H1 (cell line): ENCODE results near the gene RAB11FIP3. TPM values are rescaled to one million over a fixed set of nuclear protein-coding genes. Genes with fewer than 3 reads are reported as not detected.

ENCODE experiments used
- CTCF ChIA-PET: fragments of 300-600 bp; sonication (Branson Sonifier 250); formaldehyde crosslinking; loops from one replicate; lab custom pipeline; 2021; ENCODE audit not compliant: partially characterized antibody; lab: Charles Lee
- POLR2A ChIA-PET: fragments of 300-600 bp; sonication (Branson Sonifier 250); formaldehyde crosslinking; loops from one replicate; lab custom pipeline; 2021; ENCODE audit warnings: inconsistent platforms; ENCODE audit not compliant: partially characterized antibody; lab: Charles Lee
- DNase-seq, 2 experiments: peaks; one replicate each; pipeline versions ENCODE4 v3.0.0 to v3.0.0-alpha.2; 2010 to 2022; ENCODE audit warnings: low spot score in 2 of 2, low read depth in 1 of 2, mixed read lengths in 1 of 2
- FAIRE-seq: peaks from 2 replicates; lab custom pipeline; 2011; peaks lifted over from hg19 to GRCh38; lab: Jason Lieb, UNC
- H2AFZ ChIP-seq: 2 replicates; pipeline ENCODE4 v1.8.1; 2012; ENCODE audit warnings: low read length, inconsistent platforms
- H2AK5ac ChIP-seq: 2 replicates; pipeline ENCODE4 v1.6.1; 2013; ENCODE audit warnings: low read depth, low read length
- H2BK120ac ChIP-seq: replicated peaks from 2 replicates; pipeline ENCODE3; 2013; ENCODE audit warnings: low read depth, low read length, inconsistent platforms
- H2BK12ac ChIP-seq: 2 replicates; pipeline ENCODE4 v1.6.1; 2013; ENCODE audit warnings: low read depth, low read length
- H2BK15ac ChIP-seq: 2 replicates; pipeline ENCODE4 v1.6.1; 2013; ENCODE audit warnings: low read length
- H2BK20ac ChIP-seq: 2 replicates; pipeline ENCODE4 v1.6.1; 2013; ENCODE audit warnings: low read length
- H2BK5ac ChIP-seq: 2 replicates; pipeline ENCODE4 v1.6.1; 2013; ENCODE audit warnings: low read depth, low read length
- H3K14ac ChIP-seq: 2 replicates; pipeline ENCODE4 v1.6.1; 2013; ENCODE audit warnings: inconsistent platforms; ENCODE audit not compliant: insufficient read length
- H3K18ac ChIP-seq: 2 replicates; pipeline ENCODE4 v1.6.1; 2013; ENCODE audit warnings: low read length; ENCODE audit errors: extremely low read depth
- H3K23ac ChIP-seq: 2 replicates; pipeline ENCODE4 v1.6.1; 2013; ENCODE audit warnings: inconsistent platforms; ENCODE audit not compliant: insufficient read length
- H3K23me2 ChIP-seq: 2 replicates; pipeline ENCODE4 v1.6.1; 2013; ENCODE audit warnings: low read depth, low read length
- H3K27ac ChIP-seq: 2 replicates; pipeline ENCODE4 v1.6.1; 2011; ENCODE audit warnings: low read depth, low read length, inconsistent platforms
- H3K27me3 ChIP-seq, 4 experiments: replicated peaks in 1 of 4; 1 replicate in 1 of 4; 2 replicates in 3 of 4; pipeline versions ENCODE4 v1.6.1 to v1.8.1; 2011 to 2013; ENCODE audit warnings: low read length in 3 of 4, mild to moderate bottlenecking in 3 of 4, inconsistent platforms in 2 of 4, mixed read lengths in 2 of 4, moderate library complexity in 1 of 4; ENCODE audit not compliant: control insufficient read depth in 3 of 4, insufficient read depth in 3 of 4; ENCODE audit errors: extremely low read depth in 1 of 4
- H3K36me3 ChIP-seq, 4 experiments: 2 replicates each; pipeline versions ENCODE4 v1.6.1 to v1.8.1; 2011 to 2013; ENCODE audit warnings: mild to moderate bottlenecking in 4 of 4, low read length in 3 of 4, moderate library complexity in 2 of 4, control low read depth in 1 of 4, inconsistent platforms in 1 of 4; ENCODE audit not compliant: insufficient read depth in 4 of 4, control insufficient read depth in 2 of 4
- H3K4ac ChIP-seq: replicated peaks from 2 replicates; pipeline ENCODE3; 2013; ENCODE audit warnings: low read length, low read depth, mixed read lengths, inconsistent platforms; ENCODE audit not compliant: insufficient read length
- H3K4me1 ChIP-seq, 4 experiments: replicated peaks in 1 of 4; 1 replicate in 1 of 4; 2 replicates in 3 of 4; pipeline versions ENCODE4 v1.6.1 to v1.8.1; 2011 to 2013; ENCODE audit warnings: low read length in 3 of 4, inconsistent platforms in 2 of 4, mixed read lengths in 1 of 4; ENCODE audit not compliant: insufficient read depth in 4 of 4, control insufficient read depth in 3 of 4
- H3K4me2 ChIP-seq, 2 experiments: 2 replicates each; pipeline versions ENCODE4 v1.6.1 to v1.8.1; 2011 to 2013; ENCODE audit warnings: low read depth in 2 of 2, low read length in 2 of 2, control low read depth in 1 of 2, inconsistent platforms in 1 of 2, mild to moderate bottlenecking in 1 of 2; ENCODE audit not compliant: insufficient read depth in 1 of 2
- H3K4me3 ChIP-seq, 4 experiments: fragments of 200-600, 300-600 bp in 1 of 4; sonication (generic), shearing (Covaris generic), sonication (Bioruptor Twin) in 1 of 4; 2 replicates each; pipeline versions ENCODE4 v1.5.1 to v1.8.1; 2011 to 2016; ENCODE audit warnings: low read length in 4 of 4, low read depth in 3 of 4, control low read depth in 2 of 4, inconsistent platforms in 2 of 4, mild to moderate bottlenecking in 2 of 4, mixed read lengths in 1 of 4, moderate library complexity in 1 of 4; ENCODE audit not compliant: insufficient read depth in 2 of 4; ENCODE audit errors: extremely low read depth in 1 of 4
- H3K56ac ChIP-seq: replicated peaks from 2 replicates; pipeline ENCODE3; 2013; ENCODE audit warnings: low read depth, mild to moderate bottlenecking, mixed read lengths, low read length, inconsistent platforms; ENCODE audit not compliant: insufficient read length
- H3K79me1 ChIP-seq: 2 replicates; pipeline ENCODE4 v1.6.1; 2013; ENCODE audit warnings: low read depth, low read length, control low read depth
- H3K79me2 ChIP-seq, 2 experiments: 2 replicates each; pipeline versions ENCODE4 v1.6.1 to v1.8.1; 2012 to 2013; ENCODE audit warnings: low read length in 2 of 2, mild to moderate bottlenecking in 2 of 2, inconsistent platforms in 1 of 2; ENCODE audit not compliant: insufficient read depth in 2 of 2, control insufficient read depth in 1 of 2
- H3K9ac ChIP-seq, 4 experiments: replicated peaks in 1 of 4; 1 replicate in 1 of 4; 2 replicates in 3 of 4; pipeline versions ENCODE4 v1.6.1 to v1.8.1; 2011 to 2013; ENCODE audit warnings: low read depth in 3 of 4, low read length in 3 of 4, control low read depth in 2 of 4, mild to moderate bottlenecking in 2 of 4, moderate library complexity in 2 of 4, inconsistent platforms in 1 of 4; ENCODE audit errors: extremely low read depth in 1 of 4
- H3K9me3 ChIP-seq, 2 experiments: 2 replicates each; pipeline versions ENCODE4 v1.6.1 to v1.8.1; 2012 to 2013; ENCODE audit warnings: mild to moderate bottlenecking in 2 of 2, moderate library complexity in 2 of 2, control low read depth in 1 of 2, inconsistent platforms in 1 of 2, low read depth in 1 of 2, low read length in 1 of 2, mixed read lengths in 1 of 2; ENCODE audit not compliant: insufficient read depth in 2 of 2
- H4K20me1 ChIP-seq, 2 experiments: replicated peaks in 1 of 2; 2 replicates each; pipeline versions ENCODE3 to v1.8.1; 2011 to 2013; ENCODE audit warnings: inconsistent platforms in 2 of 2, low read length in 2 of 2, mild to moderate bottlenecking in 1 of 2; ENCODE audit not compliant: insufficient read depth in 2 of 2, control insufficient read depth in 1 of 2
- H4K5ac ChIP-seq: 2 replicates; pipeline ENCODE4 v1.6.1; 2013; ENCODE audit warnings: low read length, low read depth, mixed read lengths, inconsistent platforms; ENCODE audit not compliant: insufficient read length
- H4K8ac ChIP-seq: 2 replicates; pipeline ENCODE4 v1.8.0; 2013; ENCODE audit warnings: mild to moderate bottlenecking, moderate library complexity, low read length, inconsistent platforms; ENCODE audit not compliant: insufficient read depth; ENCODE audit errors: extremely low read depth
- H4K91ac ChIP-seq: replicated peaks from 2 replicates; pipeline ENCODE3; 2013; ENCODE audit warnings: low read length, mixed read lengths, inconsistent platforms; ENCODE audit not compliant: insufficient read length
- KDM1A ChIP-seq: fragments of 200-600, 300-600 bp; sonication (generic); IDR thresholded peaks from 2 replicates; pipeline ENCODE4 v1.7.1; 2016; ENCODE audit warnings: mild to moderate bottlenecking, low read length, borderline replicate concordance
- WGBS, 2 experiments: shearing (Covaris generic) in 1 of 2; methylation state at CpG; one replicate each; pipeline versions ENCODE4 v1.1.6 to v1.1.7; 2013 to 2015; ENCODE audit warnings: low lambda C conversion rate in 2 of 2, mixed read lengths in 2 of 2, inconsistent platforms in 1 of 2, low coverage in 1 of 2, missing lambda C conversion rate in 1 of 2; ENCODE audit not compliant: insufficient replicate concordance in 2 of 2, insufficient coverage in 1 of 2, insufficient read length in 1 of 2; ENCODE audit errors: extremely low coverage in 1 of 2, missing lambda C conversion rate in 1 of 2; 5-methylcytosine and 5-hydroxymethylcytosine counted together
- polyA plus RNA-seq, 7 experiments: library from polyadenylated mRNA; depleted of rRNA in 3 of 7; stranded (reverse) in 5 of 7; unstranded in 2 of 7; fragments of >200 nt in 5 of 7; fragments of 200-250 nt in 2 of 7; gene quantifications; 1 replicate in 5 of 7; 2 replicates in 1 of 7; 4 replicates in 1 of 7; pipeline versions ENCODE4 v1.2.1 to v1.2.3, GENCODE V29; 2011 to 2013; ENCODE audit warnings: missing spikeins in 2 of 7, mixed read lengths in 2 of 7
- total RNA-seq: library from RNA; stranded (reverse); fragmentation: NEBNext Ultra II Directional; extraction: Animal tissue kit (Norgen Biotek cat#: 25700); gene quantifications from 2 replicates; pipeline ENCODE4 v1.2.1, GENCODE V29; 2021

RAB11FIP3 gene
- total and polyA plus RNA-seq, 2 of the 8 experiments (the other 6 are each of a cell fraction or from before 2014, with no cell fraction given): 9.3 to 35.2 TPM

- H3K56ac ChIP-seq: no peak overlapping the region
- H3K4ac ChIP-seq: no peak overlapping the region
- no peak overlapping the region for H2AK5ac ChIP-seq
- no peaks in the 10 kb centered on the region for H3K27me3 ChIP-seq
- H3K18ac ChIP-seq: no peak overlapping the region
- no peak overlapping the region for H2BK12ac ChIP-seq
- no peak overlapping the region for H2BK20ac ChIP-seq
- peaks cover 22% of the 10 kb centered on the region for H3K79me1 ChIP-seq
- no peaks in the 10 kb centered on the region; a peak in 2 of 8 replicates for H3K36me3 ChIP-seq
- no peak overlapping the region for H3K14ac ChIP-seq
- no peak overlapping the region for H2BK120ac ChIP-seq
- no peak overlapping the region for H3K9ac ChIP-seq
- no peak overlapping the region for H4K91ac ChIP-seq
- H2BK5ac ChIP-seq: no peak overlapping the region; the same call in 1 of the 2 replicates
- H3K4me2 ChIP-seq: no peak overlapping the region
- peaks cover 4 to 55% of the 10 kb centered on the region in 2 experiments; a peak in 3 of 4 replicates for H3K79me2 ChIP-seq
- H2BK15ac ChIP-seq: no peak overlapping the region
- no peaks in the 10 kb centered on the region for H3K23me2 ChIP-seq
- H4K5ac ChIP-seq: no peak overlapping the region
- H4K8ac ChIP-seq: peak overlapping the region; percentile 28; the same call in 1 of the 2 replicates
- ChIA-PET POLR2A (interaction anchor here (1.1 to 1.7 kb wide), 2 partner anchors 22 to 105 kb away, joined by 4 read pairs; no protein-coding TSS in a partner anchor), CTCF (interaction anchor here (0.6 to 3.0 kb wide), 12 partner anchors 8 to 326 kb away, joined by 3 to 14 read pairs (median 5); no protein-coding TSS in a partner anchor)
- H3K27ac ChIP-seq: no peak overlapping the region; the same call in 1 of the 2 replicates
- FAIRE-seq (no peak), DNase-seq (no peak)
- no peak overlapping the region for H3K4me3 ChIP-seq
- H4K20me1 ChIP-seq: peaks cover 12 to 41% of the 10 kb centered on the region in 2 experiments
- TF ChIP-seq KDM1A: no peak
- WGBS, 2 experiments: 96% methylated on average over 18 of the region's 21 CpGs; no CpG with 5 or more reads in 1 of the 2 experiments
- no peak overlapping the region for H2AFZ ChIP-seq
- peaks cover 0 to 3% (median under 1%) of the 10 kb centered on the region in 4 experiments; a peak in 4 of 7 replicates for H3K4me1 ChIP-seq
- H3K23ac ChIP-seq: no peak overlapping the region
- no peaks in the 10 kb centered on the region for H3K9me3 ChIP-seq
Measured at GRCh38 chr16:534135-534534, 108.7 kb downstream of the RAB11FIP3 start.
